HG02981 (cell line): ENCODE data around the gene FCGBP.
"Not testable (repeated sequence)": the region's sequence is repeated elsewhere in the genome, so short reads cannot be mapped to it uniquely, and the experiment has no call there.

Experiments
- ATAC-seq: cut with Tn5 transposase; IDR thresholded peaks from one replicate; pipeline ENCODE4 v1.9.1; 2021; ENCODE audit warnings: mild to moderate bottlenecking, moderate library complexity; ENCODE audit not compliant: unreplicated experiment

The FCGBP gene

GRCh38 chr19:39892506-39892902, 41.9 kb downstream of the FCGBP start:
- not testable (repeated sequence) for ATAC-seq

GRCh38 chr19:39891660-39892505, 42.6 kb downstream of the FCGBP start:
- ATAC-seq = not testable (repeated sequence)

GRCh38 chr19:39890755-39891551, 43.5 kb downstream of the FCGBP start:
- ATAC-seq = no peak

GRCh38 chr19:39889872-39890754, 44.3 kb downstream of the FCGBP start:
- not testable (repeated sequence) for ATAC-seq

GRCh38 chr19:39887456-39887951, 46.9 kb downstream of the FCGBP start:
- not testable (repeated sequence) for ATAC-seq

GRCh38 chr19:39885821-39886554, 48.4 kb downstream of the FCGBP start:
- not testable (repeated sequence) for ATAC-seq

GRCh38 chr19:39884721-39885120, 49.7 kb downstream of the FCGBP start:
- not testable (repeated sequence) for ATAC-seq
